ENCODE results near the gene TNFSF12. TPM values are rescaled to one million over a fixed set of nuclear protein-coding genes. Genes with fewer than 3 reads are reported as not detected.

Gene TNFSF12
- total RNA-seq, 1 experiment from 2014 or later: 8.1 TPM

DNA sequence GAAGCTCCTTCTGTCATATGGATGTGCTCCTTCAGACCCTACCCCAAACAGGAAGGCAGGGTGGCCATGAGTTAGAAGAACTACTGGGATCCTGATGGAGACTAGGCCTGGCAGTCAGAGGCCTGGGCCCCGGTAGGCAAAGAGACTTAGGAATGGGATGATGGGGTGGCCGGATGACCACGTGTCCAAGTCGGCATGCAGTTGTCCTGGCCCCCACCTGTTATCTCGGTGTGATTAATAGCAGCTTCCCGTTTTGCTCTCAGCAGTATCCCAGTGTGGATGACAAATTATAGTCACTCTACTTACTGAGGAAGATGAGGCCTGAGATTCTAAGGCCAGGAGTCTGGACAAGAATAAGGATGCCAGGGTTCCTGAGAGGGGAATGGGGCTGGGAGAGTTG is 1.5 kb downstream of the TNFSF12 start (continued):
- TF ChIP-seq CBFB (CRISPR knock-in tag; IDR thresholded peaks at IDR 0.05; ENCODE audit: low read depth) (no peak), SMAD4 (CRISPR knock-in tag; IDR thresholded peaks at IDR 0.05) (no peak), NFATC4 (CRISPR knock-in tag; IDR thresholded peaks at IDR 0.05) (no peak)
- TF ChIP-seq, protein P1, sequence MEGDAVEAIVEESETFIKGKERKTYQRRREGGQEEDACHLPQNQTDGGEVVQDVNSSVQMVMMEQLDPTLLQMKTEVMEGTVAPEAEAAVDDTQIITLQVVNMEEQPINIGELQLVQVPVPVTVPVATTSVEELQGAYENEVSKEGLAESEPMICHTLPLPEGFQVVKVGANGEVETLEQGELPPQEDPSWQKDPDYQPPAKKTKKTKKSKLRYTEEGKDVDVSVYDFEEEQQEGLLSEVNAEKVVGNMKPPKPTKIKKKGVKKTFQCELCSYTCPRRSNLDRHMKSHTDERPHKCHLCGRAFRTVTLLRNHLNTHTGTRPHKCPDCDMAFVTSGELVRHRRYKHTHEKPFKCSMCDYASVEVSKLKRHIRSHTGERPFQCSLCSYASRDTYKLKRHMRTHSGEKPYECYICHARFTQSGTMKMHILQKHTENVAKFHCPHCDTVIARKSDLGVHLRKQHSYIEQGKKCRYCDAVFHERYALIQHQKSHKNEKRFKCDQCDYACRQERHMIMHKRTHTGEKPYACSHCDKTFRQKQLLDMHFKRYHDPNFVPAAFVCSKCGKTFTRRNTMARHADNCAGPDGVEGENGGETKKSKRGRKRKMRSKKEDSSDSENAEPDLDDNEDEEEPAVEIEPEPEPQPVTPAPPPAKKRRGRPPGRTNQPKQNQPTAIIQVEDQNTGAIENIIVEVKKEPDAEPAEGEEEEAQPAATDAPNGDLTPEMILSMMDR (IDR thresholded peaks at IDR 0.05): no peak

DNA sequence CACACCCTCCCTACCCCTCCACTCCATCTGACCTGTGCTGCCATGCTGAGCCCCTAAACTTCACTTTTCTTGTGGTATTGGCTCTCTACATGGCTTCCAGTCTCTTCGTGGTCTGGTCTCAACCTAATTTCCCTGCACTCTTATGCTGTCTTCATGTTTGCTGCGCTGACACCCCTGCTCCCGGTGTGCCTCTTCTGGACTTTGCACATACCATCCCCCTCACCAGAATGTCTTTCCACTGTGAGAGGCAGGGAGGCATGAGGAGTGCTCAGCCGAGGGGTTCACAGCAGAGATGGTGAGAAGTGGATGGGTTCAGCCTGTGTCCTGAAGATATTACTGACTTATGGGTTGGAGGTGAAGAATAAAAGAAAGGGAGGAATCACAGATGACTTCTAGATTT is 2.5 kb downstream of the TNFSF12 start:
- Mint-ChIP-seq H3K27me3 (ENCODE audit: low read depth) (peaks cover 10% of the 10 kb centered on the region), H3K9me3 (no peaks in the 10 kb centered on the region), H3K36me3 (no peaks in the 10 kb centered on the region), H3K4me1 (peaks cover 14% of the 10 kb centered on the region), H3K27ac (no peak overlapping the region; the same call in 1 of the 2 replicates), H3K4me3 (no peak overlapping the region)
- DNase-seq (ENCODE audit: low spot score) (no peak), ATAC-seq (no peak)
- CTCF ChIA-PET: interaction anchor here (0.7 to 1.7 kb wide), 2 partner anchors 9 to 309 kb away, joined by 3 to 13 read pairs; no protein-coding TSS in a partner anchor
- TF ChIP-seq MYBL2 (CRISPR knock-in tag; IDR thresholded peaks at IDR 0.05): no peak
- TF ChIP-seq, protein P2, sequence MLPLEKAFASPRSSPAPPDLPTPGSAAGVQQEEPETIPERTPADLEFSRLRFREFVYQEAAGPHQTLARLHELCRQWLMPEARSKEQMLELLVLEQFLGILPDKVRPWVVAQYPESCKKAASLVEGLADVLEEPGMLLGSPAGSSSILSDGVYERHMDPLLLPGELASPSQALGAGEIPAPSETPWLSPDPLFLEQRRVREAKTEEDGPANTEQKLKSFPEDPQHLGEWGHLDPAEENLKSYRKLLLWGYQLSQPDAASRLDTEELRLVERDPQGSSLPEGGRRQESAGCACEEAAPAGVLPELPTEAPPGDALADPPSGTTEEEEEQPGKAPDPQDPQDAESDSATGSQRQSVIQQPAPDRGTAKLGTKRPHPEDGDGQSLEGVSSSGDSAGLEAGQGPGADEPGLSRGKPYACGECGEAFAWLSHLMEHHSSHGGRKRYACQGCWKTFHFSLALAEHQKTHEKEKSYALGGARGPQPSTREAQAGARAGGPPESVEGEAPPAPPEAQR (CRISPR knock-in tag; IDR thresholded peaks at IDR 0.05): no peak
- TF ChIP-seq, protein P3, sequence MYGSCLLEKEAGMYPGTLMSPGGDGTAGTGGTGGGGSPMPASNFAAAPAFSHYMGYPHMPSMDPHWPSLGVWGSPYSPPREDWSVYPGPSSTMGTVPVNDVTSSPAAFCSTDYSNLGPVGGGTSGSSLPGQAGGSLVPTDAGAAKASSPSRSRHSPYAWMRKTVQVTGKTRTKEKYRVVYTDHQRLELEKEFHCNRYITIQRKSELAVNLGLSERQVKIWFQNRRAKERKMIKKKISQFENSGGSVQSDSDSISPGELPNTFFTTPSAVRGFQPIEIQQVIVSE (CRISPR knock-in tag; IDR thresholded peaks at IDR 0.05; ENCODE audit: borderline replicate concordance): no peak
- no peak for TF ChIP-seq CREM (CRISPR knock-in tag; IDR thresholded peaks at IDR 0.05)
- TF ChIP-seq, protein P4, sequence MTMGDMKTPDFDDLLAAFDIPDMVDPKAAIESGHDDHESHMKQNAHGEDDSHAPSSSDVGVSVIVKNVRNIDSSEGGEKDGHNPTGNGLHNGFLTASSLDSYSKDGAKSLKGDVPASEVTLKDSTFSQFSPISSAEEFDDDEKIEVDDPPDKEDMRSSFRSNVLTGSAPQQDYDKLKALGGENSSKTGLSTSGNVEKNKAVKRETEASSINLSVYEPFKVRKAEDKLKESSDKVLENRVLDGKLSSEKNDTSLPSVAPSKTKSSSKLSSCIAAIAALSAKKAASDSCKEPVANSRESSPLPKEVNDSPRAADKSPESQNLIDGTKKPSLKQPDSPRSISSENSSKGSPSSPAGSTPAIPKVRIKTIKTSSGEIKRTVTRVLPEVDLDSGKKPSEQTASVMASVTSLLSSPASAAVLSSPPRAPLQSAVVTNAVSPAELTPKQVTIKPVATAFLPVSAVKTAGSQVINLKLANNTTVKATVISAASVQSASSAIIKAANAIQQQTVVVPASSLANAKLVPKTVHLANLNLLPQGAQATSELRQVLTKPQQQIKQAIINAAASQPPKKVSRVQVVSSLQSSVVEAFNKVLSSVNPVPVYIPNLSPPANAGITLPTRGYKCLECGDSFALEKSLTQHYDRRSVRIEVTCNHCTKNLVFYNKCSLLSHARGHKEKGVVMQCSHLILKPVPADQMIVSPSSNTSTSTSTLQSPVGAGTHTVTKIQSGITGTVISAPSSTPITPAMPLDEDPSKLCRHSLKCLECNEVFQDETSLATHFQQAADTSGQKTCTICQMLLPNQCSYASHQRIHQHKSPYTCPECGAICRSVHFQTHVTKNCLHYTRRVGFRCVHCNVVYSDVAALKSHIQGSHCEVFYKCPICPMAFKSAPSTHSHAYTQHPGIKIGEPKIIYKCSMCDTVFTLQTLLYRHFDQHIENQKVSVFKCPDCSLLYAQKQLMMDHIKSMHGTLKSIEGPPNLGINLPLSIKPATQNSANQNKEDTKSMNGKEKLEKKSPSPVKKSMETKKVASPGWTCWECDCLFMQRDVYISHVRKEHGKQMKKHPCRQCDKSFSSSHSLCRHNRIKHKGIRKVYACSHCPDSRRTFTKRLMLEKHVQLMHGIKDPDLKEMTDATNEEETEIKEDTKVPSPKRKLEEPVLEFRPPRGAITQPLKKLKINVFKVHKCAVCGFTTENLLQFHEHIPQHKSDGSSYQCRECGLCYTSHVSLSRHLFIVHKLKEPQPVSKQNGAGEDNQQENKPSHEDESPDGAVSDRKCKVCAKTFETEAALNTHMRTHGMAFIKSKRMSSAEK (CRISPR knock-in tag; IDR thresholded peaks at IDR 0.05; ENCODE audit: borderline replicate concordance): no peak
- TF ChIP-seq, protein P5, sequence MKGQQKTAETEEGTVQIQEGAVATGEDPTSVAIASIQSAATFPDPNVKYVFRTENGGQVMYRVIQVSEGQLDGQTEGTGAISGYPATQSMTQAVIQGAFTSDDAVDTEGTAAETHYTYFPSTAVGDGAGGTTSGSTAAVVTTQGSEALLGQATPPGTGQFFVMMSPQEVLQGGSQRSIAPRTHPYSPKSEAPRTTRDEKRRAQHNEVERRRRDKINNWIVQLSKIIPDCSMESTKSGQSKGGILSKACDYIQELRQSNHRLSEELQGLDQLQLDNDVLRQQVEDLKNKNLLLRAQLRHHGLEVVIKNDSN (CRISPR knock-in tag; IDR thresholded peaks at IDR 0.05): no peak
- TF ChIP-seq, protein P6, sequence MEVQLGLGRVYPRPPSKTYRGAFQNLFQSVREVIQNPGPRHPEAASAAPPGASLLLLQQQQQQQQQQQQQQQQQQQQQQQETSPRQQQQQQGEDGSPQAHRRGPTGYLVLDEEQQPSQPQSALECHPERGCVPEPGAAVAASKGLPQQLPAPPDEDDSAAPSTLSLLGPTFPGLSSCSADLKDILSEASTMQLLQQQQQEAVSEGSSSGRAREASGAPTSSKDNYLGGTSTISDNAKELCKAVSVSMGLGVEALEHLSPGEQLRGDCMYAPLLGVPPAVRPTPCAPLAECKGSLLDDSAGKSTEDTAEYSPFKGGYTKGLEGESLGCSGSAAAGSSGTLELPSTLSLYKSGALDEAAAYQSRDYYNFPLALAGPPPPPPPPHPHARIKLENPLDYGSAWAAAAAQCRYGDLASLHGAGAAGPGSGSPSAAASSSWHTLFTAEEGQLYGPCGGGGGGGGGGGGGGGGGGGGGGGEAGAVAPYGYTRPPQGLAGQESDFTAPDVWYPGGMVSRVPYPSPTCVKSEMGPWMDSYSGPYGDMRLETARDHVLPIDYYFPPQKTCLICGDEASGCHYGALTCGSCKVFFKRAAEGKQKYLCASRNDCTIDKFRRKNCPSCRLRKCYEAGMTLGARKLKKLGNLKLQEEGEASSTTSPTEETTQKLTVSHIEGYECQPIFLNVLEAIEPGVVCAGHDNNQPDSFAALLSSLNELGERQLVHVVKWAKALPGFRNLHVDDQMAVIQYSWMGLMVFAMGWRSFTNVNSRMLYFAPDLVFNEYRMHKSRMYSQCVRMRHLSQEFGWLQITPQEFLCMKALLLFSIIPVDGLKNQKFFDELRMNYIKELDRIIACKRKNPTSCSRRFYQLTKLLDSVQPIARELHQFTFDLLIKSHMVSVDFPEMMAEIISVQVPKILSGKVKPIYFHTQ (CRISPR knock-in tag; IDR thresholded peaks at IDR 0.05): no peak
- TF ChIP-seq, protein P7, sequence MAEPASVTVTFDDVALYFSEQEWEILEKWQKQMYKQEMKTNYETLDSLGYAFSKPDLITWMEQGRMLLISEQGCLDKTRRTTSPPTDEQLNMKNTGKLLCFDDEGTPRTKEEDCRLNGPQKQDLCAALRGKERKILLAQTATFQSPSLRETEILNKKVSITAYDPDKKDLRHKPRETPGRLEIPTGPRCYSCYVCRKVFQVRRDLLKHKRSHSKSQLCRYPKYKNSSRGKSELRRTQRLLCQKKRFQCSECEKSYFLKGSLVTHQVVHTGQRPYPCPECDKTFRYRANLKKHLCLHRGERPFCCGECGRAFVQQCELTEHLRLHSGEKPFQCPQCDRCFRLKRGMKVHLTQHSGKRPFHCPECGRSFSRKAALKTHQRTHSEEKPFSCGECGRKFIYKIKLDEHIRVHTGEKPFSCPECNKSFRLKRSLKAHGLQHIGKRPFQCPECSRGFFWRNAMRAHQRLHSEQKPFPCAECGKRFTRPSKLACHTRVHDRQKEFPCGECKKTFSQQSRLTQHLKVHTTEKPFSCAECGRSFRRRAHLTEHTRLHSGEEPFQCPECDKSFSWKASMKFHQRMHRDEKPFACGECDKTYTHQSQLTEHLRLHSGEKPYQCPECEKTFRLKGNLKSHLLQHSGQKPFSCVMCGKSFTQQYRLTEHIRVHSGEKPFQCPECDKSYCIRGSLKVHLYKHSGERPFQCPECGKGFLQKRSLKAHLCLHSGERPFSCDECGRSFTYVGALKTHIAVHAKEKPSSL (CRISPR knock-in tag; conservative IDR thresholded peaks at IDR 0.05): no peak
- TF ChIP-seq, protein P8, sequence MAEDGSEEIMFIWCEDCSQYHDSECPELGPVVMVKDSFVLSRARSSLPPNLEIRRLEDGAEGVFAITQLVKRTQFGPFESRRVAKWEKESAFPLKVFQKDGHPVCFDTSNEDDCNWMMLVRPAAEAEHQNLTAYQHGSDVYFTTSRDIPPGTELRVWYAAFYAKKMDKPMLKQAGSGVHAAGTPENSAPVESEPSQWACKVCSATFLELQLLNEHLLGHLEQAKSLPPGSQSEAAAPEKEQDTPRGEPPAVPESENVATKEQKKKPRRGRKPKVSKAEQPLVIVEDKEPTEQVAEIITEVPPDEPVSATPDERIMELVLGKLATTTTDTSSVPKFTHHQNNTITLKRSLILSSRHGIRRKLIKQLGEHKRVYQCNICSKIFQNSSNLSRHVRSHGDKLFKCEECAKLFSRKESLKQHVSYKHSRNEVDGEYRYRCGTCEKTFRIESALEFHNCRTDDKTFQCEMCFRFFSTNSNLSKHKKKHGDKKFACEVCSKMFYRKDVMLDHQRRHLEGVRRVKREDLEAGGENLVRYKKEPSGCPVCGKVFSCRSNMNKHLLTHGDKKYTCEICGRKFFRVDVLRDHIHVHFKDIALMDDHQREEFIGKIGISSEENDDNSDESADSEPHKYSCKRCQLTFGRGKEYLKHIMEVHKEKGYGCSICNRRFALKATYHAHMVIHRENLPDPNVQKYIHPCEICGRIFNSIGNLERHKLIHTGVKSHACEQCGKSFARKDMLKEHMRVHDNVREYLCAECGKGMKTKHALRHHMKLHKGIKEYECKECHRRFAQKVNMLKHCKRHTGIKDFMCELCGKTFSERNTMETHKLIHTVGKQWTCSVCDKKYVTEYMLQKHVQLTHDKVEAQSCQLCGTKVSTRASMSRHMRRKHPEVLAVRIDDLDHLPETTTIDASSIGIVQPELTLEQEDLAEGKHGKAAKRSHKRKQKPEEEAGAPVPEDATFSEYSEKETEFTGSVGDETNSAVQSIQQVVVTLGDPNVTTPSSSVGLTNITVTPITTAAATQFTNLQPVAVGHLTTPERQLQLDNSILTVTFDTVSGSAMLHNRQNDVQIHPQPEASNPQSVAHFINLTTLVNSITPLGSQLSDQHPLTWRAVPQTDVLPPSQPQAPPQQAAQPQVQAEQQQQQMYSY (CRISPR knock-in tag; IDR thresholded peaks at IDR 0.05): no peak
- TF ChIP-seq EMX1 (CRISPR knock-in tag; IDR thresholded peaks at IDR 0.05): no peak
- no peak for TF ChIP-seq NR3C1 (CRISPR knock-in tag; conservative IDR thresholded peaks at IDR 0.05; ENCODE audit: low read depth)
- no peak for TF ChIP-seq ZNF317 (CRISPR knock-in tag; IDR thresholded peaks at IDR 0.05; ENCODE audit: borderline replicate concordance, low read depth)
- TF ChIP-seq PRRX2 (CRISPR knock-in tag; IDR thresholded peaks at IDR 0.05): no peak
- TF ChIP-seq JAZF1 (CRISPR knock-in tag; IDR thresholded peaks at IDR 0.05): no peak
- POLR2A ChIA-PET: no interaction called here

Measured in WTC11 (cell line).